Middle frontal gyrus (tissue), 1 donor: Measurements from ENCODE around the gene C10orf143.
"Not testable (repeated sequence)": the region's sequence is repeated elsewhere in the genome, so short reads cannot be mapped to it uniquely, and the experiment has no call there.

Experiments
- DNase-seq: peaks from one replicate; pipeline ENCODE4 v3.0.0-alpha.2; 2015; ENCODE audit warnings: low spot score; ENCODE audit errors: extremely low spot score

The C10orf143 gene

DNA sequence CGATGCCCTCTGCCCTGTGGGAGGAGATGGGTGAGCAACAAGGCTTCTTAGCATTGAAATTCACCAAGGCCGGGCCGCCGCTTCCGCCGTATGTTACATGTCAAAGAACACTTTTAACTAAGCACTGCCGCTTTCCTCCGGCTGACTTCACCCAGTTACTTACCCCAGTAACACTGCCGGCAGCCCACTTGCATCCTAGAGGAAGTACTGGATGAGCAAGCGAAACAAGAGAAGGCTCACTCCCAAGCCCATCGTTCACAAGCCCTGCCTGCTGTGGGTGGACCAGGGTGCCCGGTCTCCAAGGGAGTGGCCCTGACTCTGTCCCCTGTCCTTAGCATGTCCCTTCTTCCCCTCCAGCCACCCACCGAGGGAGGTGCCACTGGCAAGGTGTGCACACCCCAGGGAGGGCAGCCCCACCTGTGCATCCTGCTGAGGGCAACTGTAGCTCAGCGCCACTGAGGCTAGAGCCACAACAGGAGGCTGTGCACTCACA, 73.4 kb downstream of the C10orf143 start:
- no peak for DNase-seq

- no peak for DNase-seq
Observed at GRCh38 chr10:130036296-130037065, 74.1 kb downstream of the C10orf143 start.

DNA sequence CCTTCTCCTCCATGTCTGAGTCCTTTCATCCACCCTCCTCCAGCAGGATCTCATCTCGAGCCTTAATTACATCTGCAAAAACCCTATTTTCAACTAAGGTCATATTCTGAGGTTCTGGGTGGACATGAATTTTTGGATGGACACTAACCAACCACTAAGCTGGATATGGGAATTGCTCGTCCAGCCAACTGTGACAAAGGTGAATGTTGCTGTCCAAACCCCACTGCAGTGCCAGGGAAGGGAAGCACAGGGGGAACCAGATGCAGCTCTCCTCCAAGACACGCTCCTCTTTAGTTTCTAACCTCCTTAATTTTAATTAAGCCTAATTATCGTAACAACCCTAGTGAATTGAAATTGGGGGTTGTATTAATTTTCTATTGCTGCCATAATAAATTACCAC, 81.4 kb downstream of the C10orf143 start:
- DNase-seq: no peak

- no peak for DNase-seq
Observed at GRCh38 chr10:130028465-130028819, 82.2 kb downstream of the C10orf143 start.

DNA sequence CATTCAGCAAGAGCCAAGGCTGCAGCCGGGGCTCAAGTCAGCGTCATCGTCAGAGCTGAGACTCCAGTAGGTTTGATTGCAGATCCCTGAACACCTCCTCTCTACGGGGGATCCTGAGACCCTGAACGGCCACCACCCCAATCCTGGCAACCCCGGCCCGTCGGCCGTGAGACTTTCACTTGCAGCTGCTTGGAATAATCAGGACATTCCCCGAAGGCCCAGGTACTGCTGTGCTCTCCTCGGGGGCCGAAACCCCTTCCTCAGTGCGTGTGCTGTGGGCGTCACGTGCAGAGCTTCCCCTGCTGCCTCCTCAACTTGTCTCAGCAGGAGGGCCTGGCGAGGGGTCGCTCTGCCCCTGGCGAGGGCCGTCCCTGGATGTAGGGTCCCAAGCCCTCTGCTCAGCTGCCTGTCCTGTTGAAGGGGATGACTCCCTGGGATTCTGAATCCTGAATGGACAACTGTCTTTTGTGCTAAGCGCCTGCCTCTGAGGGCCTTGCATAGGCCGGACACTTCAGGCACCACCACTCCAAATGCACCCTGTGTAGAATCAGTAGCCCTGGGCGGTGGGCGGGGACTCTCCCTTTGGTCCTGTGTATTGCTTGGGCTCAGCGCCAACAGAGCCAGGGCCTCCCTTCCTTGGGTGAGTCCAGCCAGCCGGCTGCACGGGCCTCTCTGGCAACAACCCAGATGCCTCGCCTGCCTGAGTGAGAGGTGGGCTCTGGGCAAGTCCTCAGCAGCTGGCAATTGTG, 82.7 kb downstream of the C10orf143 start:
- no peak for DNase-seq

DNA sequence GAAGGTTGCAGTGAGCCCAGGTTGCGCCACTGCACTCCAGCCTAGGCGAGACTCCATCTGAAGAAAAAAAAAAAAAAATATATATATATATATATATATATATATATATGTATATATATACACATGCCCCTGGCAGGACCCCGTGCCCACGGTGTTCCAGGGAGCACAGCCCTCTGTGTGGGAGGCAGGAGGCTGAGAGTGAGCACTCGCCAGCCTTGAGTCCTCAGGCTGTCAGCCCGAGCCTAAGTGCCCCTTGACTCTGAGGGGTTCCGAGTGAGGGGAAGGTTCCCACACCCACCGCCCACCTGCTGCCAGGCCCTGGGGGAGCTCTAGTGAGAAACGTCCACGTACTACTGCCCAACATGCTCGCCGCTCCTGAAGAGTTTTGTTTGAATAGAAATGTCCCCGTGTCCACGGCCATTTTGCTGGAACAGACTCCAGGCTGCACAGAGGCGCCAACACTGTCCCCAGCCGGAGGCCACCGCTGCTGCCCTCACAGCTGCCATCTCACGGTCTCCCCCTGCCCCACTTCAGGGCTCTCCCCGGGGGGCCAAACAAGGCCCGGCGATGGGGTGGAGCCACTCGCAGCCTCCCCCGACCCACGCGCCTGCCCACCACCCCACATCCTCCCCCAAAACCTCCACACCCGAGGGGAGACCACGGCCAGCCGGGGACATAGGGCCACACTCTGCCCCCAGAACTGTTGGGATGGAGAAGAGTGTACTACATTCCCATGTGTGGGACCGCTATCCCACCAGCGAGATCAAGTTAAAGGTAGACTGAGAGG, 83.8 kb downstream of the C10orf143 start:
- no peak for DNase-seq

GRCh38 chr10:130025811-130026485, 84.7 kb downstream of the C10orf143 start:
- DNase-seq: no peak

DNA sequence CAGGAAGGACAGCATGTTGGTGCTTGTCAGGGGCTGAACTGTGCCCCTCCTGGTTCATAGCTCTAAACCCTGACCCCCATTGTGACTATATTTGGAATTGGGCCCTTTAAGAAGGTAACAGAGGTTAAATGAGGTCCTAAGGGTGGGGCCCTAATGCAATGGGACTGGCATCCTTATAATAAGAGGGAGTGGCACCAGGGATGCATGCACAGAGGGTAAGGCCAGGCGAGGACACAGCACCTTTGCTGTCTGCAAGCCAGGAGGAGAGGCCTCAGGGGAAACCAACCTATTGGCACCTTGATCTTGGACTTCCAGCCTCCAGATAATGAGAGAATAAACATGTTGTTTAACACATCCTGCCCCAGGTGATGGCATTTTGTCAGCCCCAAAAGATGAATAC, 85.3 kb downstream of the C10orf143 start:
- no peak for DNase-seq

DNA sequence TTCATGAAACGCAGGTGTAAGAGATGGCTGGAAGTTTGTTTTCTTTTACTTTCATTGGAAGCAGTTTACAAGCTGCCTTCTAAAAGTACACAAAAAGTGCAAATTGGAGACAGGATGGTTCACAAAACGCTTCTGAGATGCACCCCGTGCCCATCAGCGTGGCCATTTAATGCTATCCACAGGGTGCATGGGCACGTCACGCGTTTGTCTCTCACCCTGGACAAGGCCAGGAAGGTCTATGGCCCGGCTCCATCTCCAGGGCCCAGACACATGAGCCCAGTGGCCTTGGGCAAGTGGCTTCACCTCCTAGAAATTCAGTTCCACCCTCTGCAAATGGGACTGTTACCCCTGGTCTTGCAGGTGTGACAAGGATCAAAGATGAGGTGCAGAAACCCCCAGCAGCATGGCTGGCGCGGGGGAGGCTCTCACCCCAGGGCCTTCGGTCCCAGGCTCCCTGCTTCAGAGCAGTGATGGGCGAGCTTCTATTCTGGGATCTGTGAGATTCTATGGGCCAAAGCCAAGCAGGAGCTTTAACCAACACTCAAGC, 85.8 kb downstream of the C10orf143 start:
- DNase-seq: no peak

DNA sequence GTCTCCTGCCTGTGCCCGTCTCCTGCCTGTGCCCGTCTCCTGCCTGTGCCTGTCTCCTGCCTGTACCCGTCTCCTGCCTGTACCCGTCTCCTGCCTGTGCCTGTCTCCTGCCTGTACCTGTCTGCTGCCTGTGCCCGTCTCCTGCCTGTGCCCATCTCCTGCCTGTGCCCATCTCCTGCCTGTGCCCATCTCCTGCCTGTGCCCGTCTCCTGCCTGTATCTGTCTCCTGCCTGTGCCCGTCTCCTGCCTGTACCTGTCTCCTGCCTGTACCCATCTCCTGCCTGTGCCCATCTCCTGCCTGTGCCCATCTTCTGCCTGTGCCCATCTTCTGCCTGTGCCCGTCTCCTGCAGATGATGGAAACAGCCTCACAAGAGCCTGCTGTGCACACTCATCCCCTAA, 86.3 kb downstream of the C10orf143 start:
- DNase-seq: not testable (repeated sequence)

- no peak for DNase-seq
Observed at GRCh38 chr10:130023454-130024230, 87.0 kb downstream of the C10orf143 start.

DNA sequence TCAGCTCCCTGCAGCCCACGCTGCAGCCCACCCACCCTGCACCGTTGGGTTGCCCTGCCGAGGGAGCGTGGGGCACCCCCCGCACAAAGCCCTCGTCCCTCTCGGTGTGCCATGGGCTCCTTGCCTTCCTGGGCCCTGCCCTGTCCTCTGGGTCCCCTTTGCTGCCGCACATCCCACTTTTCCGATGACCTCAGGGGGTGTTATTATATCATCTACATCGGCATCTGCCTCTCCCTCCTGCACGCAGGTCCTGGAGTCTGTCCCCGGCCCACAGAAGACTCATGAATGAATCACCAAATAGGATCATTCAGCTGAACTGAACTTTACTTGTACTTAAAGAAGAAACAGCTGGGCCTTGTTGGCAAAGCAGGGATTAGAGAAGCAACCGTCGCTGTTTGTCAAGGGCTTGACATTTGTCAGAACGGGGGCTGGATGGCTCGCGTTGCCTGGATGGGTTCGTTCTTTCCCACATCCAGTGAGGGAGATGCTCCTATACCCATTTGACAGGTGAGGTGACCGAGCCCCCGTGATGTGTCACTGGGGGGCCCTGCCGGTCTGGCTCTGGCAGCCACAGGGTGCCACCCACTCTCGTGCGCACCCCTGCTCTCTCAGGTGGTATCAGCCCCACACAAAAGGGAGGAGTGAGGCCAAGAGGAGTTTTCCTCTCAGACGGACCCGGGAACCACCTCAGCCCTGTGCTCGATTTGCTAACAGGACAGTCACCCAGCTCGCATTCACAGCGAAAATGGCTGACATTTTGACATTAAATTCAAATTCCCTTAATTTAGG, 87.9 kb downstream of the C10orf143 start:
- no peak for DNase-seq

DNA sequence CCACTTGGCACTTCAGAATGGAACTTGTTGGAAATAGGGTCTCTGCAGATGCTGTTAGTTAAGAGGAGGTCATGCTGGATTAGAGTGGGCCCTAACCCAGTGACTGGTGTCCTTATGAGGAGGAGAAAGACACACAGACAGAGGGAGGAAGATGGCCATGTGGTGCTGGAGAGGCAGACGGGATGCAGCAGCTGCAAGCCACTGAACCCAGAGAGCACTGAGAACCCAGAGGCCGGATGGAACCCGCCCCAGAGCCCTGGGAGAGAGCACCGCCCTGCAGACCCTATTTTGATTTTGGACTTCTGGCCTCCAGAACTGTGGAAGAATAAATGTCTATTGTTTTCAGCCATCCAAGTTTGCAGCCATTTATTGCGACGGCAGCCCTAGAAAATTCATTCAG, 88.5 kb downstream of the C10orf143 start:
- DNase-seq: no peak

- no peak for DNase-seq
Observed at GRCh38 chr10:130021383-130021950, 89.2 kb downstream of the C10orf143 start.

DNA sequence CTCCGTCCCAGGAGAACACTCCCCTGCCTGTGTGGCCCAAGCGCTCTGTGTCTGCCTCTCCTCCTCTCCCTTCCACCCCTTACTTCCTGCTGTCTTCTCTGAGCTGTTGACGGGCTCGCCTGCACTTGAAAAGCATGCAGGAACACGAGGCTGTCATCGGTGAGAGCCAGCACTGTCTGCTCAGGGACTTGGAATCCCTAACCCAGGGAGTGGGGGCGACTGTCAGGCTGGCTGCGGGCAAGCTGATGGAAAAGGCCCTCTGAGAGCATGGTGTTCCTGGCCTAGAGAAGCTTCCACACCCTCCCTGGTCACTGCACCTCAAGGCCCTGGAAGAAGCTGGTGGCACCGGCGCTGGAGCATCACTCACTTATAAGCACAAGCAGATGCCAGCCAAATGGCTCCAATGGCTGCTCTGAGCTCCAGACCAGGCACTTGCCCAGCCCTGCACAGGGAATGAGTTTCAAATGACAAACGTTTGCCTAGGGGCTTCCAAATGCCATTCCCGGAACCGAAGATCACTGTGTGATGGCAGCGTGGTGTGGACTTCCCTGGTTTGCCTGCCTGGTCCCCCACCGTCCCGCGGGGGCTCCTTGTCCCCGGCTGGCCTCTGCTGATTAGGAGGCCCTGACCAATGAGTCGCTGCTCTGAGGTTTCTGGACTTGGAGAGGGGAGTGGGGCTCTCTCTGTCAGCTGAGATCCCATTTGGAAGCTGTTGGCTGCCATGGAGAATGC, 89.8 kb downstream of the C10orf143 start:
- no peak for DNase-seq

GRCh38 chr10:130018730-130019185, 91.9 kb downstream of the C10orf143 start:
- DNase-seq: no peak

GRCh38 chr10:130018265-130018664, 92.4 kb downstream of the C10orf143 start:
- no peak for DNase-seq

DNA sequence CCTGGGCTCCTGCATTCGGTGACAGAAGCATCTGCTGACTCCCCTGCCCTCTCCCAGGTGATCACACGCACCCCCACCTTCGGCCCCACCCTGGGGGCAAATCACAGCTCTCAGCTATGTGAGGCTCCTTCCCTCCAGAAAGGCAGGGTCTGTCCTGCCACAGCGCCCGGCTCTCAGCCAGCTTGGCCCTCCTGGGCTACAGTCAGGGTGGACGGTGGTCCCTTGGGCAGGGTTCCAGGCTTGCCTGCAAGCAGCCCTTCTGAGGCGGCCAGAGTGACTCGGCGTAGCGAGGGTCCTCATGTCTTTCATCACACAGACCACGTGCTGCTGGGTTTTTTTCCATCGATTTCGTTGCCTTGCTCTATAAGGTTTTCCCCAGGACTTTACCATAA, 93.0 kb downstream of the C10orf143 start:
- DNase-seq: no peak
